ENCODE measurements around the gene LARP4B.

Gene LARP4B

GRCh38 chr10:931326-932318 is at the start of gene LARP4B:
Gene LARP4B, minus strand, starts transcription at chr10:931705. Its CDS starts 45,984 bp downstream, at chr10:885721.
- peak; percentile 97 for DNase-seq (ENCODE audit: low spot score)

GRCh38 chr10:980468-981093 is 49.1 kb upstream of the LARP4B start:
- no peak for DNase-seq (ENCODE audit: low spot score)

- no peak for DNase-seq (ENCODE audit: low spot score)
Measured at GRCh38 chr10:978826-979421, 47.4 kb upstream of the LARP4B start.

GRCh38 chr10:976316-976715 is 44.8 kb upstream of the LARP4B start:
- DNase-seq (ENCODE audit: low spot score): no peak

GRCh38 chr10:974785-975074 is 43.2 kb upstream of the LARP4B start:
- no peak for DNase-seq (ENCODE audit: low spot score)

DNA sequence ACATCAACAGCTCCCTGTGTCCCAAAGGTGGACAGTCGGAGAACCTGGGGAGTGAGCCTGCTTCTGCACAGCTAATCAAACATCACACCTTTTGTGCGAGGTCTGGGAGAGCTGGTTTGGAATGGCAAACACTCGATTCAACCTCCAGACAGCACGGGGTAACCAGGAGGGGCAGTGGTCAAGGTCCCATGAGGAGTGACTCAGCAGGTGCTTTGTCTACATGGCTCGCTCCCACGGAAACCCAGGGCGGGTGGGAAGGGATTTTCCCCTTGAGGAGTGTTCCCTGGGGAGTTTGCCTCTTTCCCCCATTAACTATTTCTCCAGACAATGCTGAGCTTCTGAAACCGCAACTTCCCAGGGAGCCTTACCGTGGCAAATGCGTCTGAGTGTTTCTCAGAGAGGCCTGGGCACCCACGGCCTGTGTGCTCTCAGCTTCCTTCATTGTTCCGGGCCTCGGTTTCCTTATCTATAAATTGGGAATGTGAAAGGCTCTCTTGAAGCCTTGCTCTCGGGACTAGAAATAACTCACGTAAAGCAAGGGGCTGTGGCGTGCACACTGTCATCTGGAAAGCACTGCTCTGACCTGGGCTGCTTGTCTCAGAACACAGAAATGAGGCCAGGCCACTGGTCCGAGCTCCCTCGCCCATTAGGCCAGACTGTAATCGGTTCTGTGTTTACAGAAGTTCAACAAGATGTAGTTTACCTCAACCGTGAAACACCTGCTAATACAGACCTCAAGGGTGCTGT is 42.7 kb upstream of the LARP4B start:
- no peak for DNase-seq (ENCODE audit: low spot score)

DNA sequence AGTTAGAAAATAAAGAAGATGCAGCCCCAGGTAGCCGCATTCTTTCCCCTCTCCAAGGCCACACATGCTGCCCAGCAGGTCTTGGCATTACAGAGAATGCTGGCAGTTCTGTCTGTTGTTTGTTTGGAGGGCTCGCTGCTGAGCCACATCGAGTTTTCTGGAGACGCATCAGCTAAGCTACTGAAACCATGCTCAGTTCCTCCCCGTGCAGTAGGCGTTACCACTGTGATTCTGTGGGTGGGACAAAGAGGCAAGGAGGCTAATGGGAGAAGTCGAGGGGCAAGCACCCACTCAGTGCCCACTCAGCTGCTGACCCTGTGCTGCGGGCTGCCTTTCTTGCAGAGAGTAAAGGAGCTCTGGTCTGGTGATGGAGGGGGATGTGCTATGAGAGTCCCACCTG is 41.3 kb upstream of the LARP4B start:
- no peak for DNase-seq (ENCODE audit: low spot score)

DNA sequence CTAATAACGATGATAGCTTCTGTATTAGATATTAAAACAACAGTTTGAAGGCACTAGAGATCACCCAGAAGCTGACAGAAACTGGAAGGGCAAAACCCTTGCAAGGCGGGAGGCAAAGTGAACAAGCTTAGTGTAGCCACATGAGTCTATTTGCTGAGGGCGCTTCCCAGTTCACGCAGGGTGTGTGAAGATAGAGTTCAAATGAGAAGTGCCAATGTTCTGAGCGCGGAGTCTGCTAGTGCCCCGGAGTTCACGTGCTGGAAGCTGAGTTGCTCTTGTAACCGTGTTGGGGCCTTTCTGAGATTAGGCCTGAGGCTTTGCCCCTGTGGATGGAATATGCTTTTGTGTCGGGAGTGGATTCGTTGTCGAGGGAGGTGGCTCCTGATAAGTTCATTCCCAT is 40.1 kb upstream of the LARP4B start:
- no peak for DNase-seq (ENCODE audit: low spot score)

- DNase-seq (ENCODE audit: low spot score): no peak
Measured at GRCh38 chr10:971150-971542, 39.6 kb upstream of the LARP4B start.

DNA sequence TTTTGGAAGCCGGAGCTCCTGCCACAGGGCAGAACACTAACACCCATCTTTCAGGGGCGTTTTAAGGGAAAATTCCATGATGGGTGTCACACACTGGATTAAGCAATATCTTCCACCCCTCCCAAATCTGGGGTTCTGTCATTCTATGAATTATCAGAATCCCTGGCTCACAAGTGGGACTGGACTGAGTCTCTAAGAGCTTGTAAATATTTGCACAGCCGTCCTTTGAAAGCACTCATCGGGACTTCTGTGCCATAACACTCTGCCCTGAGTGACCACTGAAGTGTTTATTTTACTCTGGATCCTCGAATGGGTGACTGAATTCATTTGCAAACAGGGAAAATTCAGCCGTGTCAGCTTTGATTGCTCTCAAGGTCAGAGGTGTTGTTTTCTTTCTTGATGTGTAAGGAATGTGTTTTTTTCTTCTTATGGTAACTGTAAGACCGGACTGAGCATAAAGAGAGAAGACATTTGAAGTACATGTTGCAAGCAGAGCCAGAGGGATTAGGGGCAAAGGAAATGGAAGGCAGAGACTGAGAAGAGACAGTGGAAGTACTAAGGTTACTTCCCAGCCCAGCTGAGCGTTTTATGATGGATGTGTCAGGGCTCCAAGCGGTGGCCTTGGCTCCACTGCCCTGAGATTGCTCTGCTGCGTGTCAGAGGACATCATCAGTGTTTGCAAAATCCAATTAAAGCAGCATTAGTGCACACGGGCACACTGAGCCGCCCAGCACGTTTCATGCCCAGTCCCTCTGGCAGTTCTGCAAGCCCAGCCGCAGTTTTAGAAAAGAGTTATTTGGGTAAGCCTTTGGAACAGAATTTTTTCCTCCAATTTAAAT is 39.0 kb upstream of the LARP4B start:
- no peak for DNase-seq (ENCODE audit: low spot score)

DNA sequence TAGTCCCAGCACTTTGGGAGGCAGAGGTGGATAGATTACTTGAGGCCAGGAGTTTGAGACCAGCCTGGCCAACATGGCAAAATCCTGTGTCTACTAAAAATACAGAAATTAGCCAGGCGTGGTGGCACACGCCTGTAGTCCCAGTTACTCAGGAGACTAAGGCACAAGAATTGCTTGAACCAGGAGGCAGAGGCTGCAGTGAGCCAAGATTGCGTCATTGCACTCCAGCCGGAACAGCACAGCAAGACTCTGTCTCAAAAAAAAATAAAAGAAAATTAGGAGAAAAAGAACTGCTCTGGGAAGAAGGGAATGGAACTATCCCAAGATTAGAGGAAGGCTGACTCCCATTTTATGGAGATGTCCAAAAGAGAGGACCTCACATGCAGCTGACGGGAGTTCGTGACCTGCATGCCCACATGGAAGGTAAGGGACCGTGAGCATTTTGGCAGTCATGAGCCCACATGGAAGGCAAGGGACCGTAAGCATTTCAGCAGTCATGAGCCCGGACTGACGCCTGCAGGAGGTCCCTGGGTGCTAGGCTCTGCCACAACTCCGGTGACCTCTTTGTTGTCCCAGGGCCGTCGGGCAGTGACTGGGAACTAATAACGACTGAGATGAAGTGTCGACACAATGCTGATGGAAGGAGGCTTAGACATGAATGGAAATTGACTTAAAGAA is 38.1 kb upstream of the LARP4B start:
- no peak for DNase-seq (ENCODE audit: low spot score)

DNA sequence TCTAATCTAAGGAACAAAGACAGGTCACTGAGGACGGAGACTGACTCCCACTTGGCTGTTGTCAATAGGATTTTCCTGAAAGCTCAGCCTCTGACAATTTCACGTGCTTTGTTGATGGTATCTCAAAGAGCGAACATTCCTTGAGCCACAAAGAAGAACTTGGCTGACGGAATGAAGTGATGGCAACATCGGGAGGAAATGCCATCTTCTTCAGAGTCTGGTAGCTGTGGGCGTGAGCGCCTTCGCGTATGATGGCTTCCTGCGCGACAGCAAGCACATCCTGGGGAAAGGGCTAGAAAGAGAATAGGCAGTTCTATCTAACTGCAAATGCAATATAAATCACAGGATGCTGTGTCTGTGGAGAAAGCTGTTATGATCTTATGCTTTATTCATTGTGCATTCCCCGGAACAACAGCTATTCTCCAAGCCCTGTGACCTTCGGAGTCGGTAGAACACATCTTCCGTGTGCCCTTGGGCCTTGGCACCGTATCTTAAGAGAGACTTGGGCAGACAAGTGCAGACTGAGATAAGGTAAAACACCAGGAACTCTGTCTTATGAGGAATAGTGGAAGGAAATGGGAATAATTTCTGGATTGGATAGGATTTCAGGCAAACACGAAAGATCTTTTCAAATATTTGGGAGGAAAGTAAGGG is 37.2 kb upstream of the LARP4B start:
- no peak for DNase-seq (ENCODE audit: low spot score)

DNA sequence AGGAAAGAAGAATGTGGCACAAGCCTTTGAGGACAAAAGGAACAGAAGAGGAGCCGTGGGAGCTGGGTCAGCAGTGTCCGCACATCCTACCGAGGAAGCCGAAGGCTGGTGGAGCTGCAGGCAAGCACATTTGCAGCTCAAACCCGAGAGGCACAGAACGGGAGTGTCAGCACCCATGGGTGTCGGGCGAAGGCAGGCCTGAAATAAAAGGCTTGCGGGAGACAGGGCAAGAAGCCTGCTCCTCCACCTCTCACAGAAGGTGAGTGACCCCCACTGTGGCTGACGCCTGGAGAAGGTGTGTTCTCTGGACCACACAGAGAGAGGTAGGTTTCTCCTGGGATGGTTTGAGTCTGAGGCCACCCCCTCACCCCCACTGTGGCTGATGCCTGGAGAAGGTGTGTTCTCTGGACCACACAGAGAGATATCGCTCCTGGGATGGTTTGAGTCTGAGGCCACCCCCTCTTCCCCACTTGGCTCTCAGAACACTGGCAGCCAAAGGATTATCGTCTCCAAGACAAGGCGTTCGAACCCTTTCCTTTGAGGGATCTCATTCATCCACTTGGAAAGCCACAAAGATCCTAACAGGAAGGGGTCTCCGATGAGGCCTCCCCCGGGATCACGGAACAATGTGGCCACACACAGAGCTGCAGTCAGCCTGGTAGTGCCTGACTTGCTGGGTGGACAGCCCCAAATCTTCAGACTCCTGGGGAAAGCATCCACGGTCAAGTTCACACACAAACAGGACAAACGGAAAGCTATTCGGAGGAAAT is 35.1 kb upstream of the LARP4B start:
- no peak for DNase-seq (ENCODE audit: low spot score)

GRCh38 chr10:964988-965417 is 33.5 kb upstream of the LARP4B start:
- no peak for DNase-seq (ENCODE audit: low spot score)

DNA sequence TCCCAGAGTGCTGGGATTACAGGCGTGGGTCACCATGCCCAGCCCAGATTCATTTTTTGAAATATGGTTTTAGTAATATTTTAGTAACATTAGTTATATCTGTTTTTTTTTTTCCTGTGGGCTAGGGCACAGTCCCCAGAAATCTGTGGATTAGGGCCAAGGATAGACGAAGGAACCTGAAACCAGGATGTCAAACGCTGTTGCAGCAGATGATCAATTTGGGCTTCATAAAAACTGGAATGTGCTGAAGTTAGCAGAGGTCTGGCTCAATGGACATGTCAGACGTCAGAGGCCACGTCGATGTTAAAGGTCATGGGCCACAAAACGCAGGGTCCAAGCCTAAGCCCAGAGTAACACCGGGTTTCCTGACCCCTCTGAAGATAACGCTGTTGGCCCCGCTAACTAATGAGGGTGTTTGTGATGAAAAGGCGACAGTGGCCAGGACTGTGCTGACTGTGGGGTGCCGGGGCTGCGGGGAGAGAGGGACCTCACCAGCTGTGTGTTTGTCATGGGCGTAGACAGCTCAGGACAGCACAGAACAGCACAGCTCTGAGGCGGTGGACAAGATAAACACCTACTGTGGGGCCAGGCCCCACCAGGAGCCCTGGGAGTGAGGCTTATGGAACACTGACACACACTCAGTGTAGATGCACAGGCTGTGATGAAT is 32.9 kb upstream of the LARP4B start:
- no peak for DNase-seq (ENCODE audit: low spot score)

- DNase-seq (ENCODE audit: low spot score): no peak
Measured at GRCh38 chr10:963655-964054, 32.1 kb upstream of the LARP4B start.

- no peak for DNase-seq (ENCODE audit: low spot score)
Measured at GRCh38 chr10:963186-963585, 31.7 kb upstream of the LARP4B start.

DNA sequence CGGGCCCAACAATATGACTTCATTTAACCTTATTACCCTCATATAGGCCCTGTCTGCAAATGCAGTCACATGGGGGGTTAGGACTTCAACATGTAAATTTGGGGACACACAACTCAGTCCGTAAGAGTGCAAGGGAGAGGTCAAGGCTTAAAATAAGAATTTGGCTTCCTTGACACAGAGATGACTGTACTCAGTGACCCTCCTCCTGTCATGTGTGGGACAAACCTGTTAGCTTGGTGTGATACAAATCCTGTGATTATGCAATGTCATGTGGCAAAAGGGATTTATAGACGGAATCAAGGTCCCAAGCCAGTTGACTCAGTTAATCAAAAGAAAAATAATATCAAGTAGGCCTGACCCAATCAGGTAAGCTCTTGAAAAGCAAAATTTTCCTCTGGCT is 30.8 kb upstream of the LARP4B start:
- no peak for DNase-seq (ENCODE audit: low spot score)

GRCh38 chr10:958856-959255 is 27.4 kb upstream of the LARP4B start:
- DNase-seq (ENCODE audit: low spot score): no peak
